Vagina (tissue), 2 donors: ENCODE results near the gene DAZAP1. TPM values are rescaled to one million over a fixed set of nuclear protein-coding genes. Genes with fewer than 3 reads are reported as not detected.

Source experiments
- DNase-seq, 2 donors: peaks; one replicate each; pipeline ENCODE4 v3.0.0-alpha.2; 2017; ENCODE audit errors: extremely low spot score in 2 of 2
- H3K27ac ChIP-seq: fragments of 200-600 bp; sonication (generic); one replicate; pipeline ENCODE4 v1.5.1; 2019
- H3K27me3 ChIP-seq: fragments of 200-600 bp; sonication (generic); one replicate; pipeline ENCODE4 v1.5.1; 2019
- H3K36me3 ChIP-seq, 2 donors: fragments of 200-600 bp; sonication (generic); one replicate each; pipeline ENCODE4 v1.5.1; 2017 to 2019
- H3K4me1 ChIP-seq: fragments of 200-600 bp; sonication (generic); one replicate; pipeline ENCODE4 v1.5.1; 2019
- H3K4me3 ChIP-seq, 2 donors: fragments of 200-600 bp; sonication (generic); 1 replicate in 1 of 2; 2 replicates in 1 of 2; pipeline ENCODE4 v1.5.1; 2016 to 2019
- H3K9me3 ChIP-seq: fragments of 200-600 bp; sonication (generic); one replicate; pipeline ENCODE4 v1.5.1; 2019
- POLR2A ChIP-seq, 2 donors: fragments of 450-650 bp; IDR thresholded peaks; one replicate each; pipeline ENCODE4 v1.6.1; 2017; ENCODE audit warnings: antibody characterized with exemption in 2 of 2, mild to moderate bottlenecking in 2 of 2, moderate library complexity in 2 of 2
- POLR2AphosphoS5 ChIP-seq, 2 donors: sonication (generic); formaldehyde crosslinking; IDR thresholded peaks; one replicate each; pipeline ENCODE4 v1.9.0; 2017; ENCODE audit warnings: antibody characterized with exemption in 2 of 2, mild to moderate bottlenecking in 2 of 2, low read depth in 1 of 2; ENCODE audit not compliant: insufficient read depth in 1 of 2
- intact Hi-C: fragments of 100-400 bp; cut with DNase I; formaldehyde crosslinking; loops from one replicate; pipeline ENCODE4 v1.15.1; 2023
- total RNA-seq: library from RNA; depleted of rRNA; stranded (reverse); fragments of >200 nt; gene quantifications from one replicate; pipeline ENCODE4 v1.2.3, GENCODE V29; 2016
- TF ChIP-seq, protein P1 (sequence below), 3 experiments: fragments of 450-650 bp in 2 of 3; fragments of 200-600 bp in 1 of 3; sonication (generic) in 1 of 3; IDR thresholded peaks; one replicate each; pipeline ENCODE4 v1.5.1; 2017 to 2019; ENCODE audit warnings: antibody characterized with exemption in 3 of 3, mild to moderate bottlenecking in 2 of 3, moderate library complexity in 2 of 3

The DAZAP1 gene
- total RNA-seq, 1 donor from 2014 or later: 29.7 TPM

DNA sequence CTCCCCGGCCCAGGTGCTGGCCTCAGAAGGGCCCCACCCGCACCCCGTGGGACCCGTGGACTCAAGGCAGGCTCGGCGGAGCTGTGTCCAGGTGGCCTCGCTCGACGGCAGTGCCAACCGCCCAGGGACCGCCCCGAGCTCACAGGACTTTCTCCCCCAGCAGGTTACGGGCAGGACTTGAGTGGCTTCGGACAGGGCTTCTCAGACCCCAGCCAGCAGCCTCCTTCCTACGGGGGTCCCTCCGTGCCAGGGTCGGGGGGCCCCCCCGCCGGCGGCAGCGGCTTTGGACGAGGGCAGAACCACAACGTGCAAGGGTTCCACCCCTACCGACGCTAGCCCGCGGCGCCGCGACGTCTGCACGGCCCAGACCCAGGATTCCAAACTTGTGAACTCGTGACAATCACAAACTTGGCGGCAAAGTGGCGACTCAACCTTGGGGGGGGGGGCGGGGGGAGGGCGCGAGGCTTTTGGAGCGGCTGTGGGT, 27.2 kb downstream of the DAZAP1 start:
- Histone ChIP-seq H3K36me3 (peaks cover 0 to 56% of the 10 kb centered on the region in 2 donors), H3K4me1 (peaks cover 15% of the 10 kb centered on the region), H3K4me3 (no peak overlapping the region), H3K27me3 (no peaks in the 10 kb centered on the region), H3K9me3 (no peaks in the 10 kb centered on the region), H3K27ac (no peak overlapping the region)
- no peak for DNase-seq
- intact Hi-C loops: no loop called here
- TF ChIP-seq POLR2A (IDR thresholded peaks at IDR 0.05): no peak
- no peak for TF ChIP-seq POLR2AphosphoS5 (IDR thresholded peaks at IDR 0.05; ENCODE audit: insufficient read depth in 1 of 2, low read depth in 1 of 2)
- TF ChIP-seq, protein P1, sequence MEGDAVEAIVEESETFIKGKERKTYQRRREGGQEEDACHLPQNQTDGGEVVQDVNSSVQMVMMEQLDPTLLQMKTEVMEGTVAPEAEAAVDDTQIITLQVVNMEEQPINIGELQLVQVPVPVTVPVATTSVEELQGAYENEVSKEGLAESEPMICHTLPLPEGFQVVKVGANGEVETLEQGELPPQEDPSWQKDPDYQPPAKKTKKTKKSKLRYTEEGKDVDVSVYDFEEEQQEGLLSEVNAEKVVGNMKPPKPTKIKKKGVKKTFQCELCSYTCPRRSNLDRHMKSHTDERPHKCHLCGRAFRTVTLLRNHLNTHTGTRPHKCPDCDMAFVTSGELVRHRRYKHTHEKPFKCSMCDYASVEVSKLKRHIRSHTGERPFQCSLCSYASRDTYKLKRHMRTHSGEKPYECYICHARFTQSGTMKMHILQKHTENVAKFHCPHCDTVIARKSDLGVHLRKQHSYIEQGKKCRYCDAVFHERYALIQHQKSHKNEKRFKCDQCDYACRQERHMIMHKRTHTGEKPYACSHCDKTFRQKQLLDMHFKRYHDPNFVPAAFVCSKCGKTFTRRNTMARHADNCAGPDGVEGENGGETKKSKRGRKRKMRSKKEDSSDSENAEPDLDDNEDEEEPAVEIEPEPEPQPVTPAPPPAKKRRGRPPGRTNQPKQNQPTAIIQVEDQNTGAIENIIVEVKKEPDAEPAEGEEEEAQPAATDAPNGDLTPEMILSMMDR (IDR thresholded peaks at IDR 0.05): no peak

DNA sequence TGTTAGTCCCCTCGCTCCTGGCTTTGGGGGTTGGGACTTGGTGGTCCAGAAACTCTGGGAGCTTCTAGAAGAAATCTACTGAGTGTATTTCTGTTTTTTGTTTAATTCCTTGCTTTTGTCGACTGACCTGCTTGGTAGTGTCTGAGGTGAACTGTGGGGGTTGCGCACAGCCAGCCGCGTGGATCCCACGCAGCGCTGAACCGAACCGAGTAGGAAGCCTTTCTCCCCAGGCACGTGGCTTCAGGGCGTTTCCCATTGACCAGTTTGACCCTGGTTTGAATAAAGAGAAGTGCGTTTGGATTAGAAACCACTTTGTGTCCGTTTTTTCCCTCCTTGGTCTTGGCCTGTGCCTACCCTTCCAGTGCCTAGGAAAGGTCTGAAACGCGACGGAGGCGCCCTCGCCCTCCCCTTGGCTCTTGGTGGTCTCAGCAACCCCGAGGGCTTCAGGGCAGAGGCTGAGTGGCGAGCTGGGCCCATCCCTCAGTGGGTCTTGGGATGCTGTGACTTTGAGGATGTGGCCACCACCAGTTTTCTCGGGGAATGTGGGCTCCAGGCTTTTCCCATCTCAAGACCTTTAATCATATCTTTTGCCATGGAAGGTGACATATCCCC, 28.1 kb downstream of the DAZAP1 start:
- H3K9me3 ChIP-seq: no peaks in the 10 kb centered on the region
- no peak overlapping the region for H3K27ac ChIP-seq
- no peak for DNase-seq
- H3K4me1 ChIP-seq: peaks cover 24% of the 10 kb centered on the region
- peaks cover 0 to 56% of the 10 kb centered on the region in 2 donors for H3K36me3 ChIP-seq
- no peak overlapping the region for H3K4me3 ChIP-seq
- TF ChIP-seq, protein P1 (IDR thresholded peaks at IDR 0.05): no peak
- no peak for TF ChIP-seq POLR2A (IDR thresholded peaks at IDR 0.05)
- no peak for TF ChIP-seq POLR2AphosphoS5 (IDR thresholded peaks at IDR 0.05; ENCODE audit: insufficient read depth in 1 of 2, low read depth in 1 of 2)
- H3K27me3 ChIP-seq: no peaks in the 10 kb centered on the region
- intact Hi-C loops: no loop called here

DNA sequence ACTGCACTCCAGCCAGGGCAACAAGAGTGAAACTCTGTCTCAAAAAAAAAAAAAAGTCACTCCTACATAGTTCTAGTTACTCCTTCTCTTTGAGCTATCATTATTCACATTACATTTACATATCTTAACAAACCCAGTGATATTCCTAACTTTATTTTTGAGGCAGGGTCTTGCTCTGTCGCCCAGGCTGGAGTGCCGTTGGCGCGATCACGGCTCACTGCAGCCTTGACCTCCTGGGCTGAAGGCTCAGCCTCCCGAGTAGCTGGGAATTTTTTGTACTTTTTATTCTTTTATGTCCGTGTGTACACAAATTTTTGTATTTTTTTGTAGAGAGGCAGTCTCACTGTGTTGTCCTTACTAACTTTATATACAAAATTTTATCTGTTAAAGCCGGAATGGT, 30.2 kb downstream of the DAZAP1 start:
- intact Hi-C loops: no loop called here
- peak overlapping the region; percentile 72 to 83 for H3K4me3 ChIP-seq
- peaks cover 0 to 61% of the 10 kb centered on the region in 2 donors for H3K36me3 ChIP-seq
- no peak overlapping the region for H3K27ac ChIP-seq
- no peaks in the 10 kb centered on the region for H3K27me3 ChIP-seq
- no peak for TF ChIP-seq POLR2A (IDR thresholded peaks at IDR 0.05)
- TF ChIP-seq, protein P1 (IDR thresholded peaks at IDR 0.05): no peak
- TF ChIP-seq POLR2AphosphoS5 (IDR thresholded peaks at IDR 0.05; ENCODE audit: insufficient read depth in 1 of 2, low read depth in 1 of 2): no peak
- H3K9me3 ChIP-seq: no peaks in the 10 kb centered on the region
- H3K4me1 ChIP-seq: peaks cover 33% of the 10 kb centered on the region
- DNase-seq: no peak

DNA sequence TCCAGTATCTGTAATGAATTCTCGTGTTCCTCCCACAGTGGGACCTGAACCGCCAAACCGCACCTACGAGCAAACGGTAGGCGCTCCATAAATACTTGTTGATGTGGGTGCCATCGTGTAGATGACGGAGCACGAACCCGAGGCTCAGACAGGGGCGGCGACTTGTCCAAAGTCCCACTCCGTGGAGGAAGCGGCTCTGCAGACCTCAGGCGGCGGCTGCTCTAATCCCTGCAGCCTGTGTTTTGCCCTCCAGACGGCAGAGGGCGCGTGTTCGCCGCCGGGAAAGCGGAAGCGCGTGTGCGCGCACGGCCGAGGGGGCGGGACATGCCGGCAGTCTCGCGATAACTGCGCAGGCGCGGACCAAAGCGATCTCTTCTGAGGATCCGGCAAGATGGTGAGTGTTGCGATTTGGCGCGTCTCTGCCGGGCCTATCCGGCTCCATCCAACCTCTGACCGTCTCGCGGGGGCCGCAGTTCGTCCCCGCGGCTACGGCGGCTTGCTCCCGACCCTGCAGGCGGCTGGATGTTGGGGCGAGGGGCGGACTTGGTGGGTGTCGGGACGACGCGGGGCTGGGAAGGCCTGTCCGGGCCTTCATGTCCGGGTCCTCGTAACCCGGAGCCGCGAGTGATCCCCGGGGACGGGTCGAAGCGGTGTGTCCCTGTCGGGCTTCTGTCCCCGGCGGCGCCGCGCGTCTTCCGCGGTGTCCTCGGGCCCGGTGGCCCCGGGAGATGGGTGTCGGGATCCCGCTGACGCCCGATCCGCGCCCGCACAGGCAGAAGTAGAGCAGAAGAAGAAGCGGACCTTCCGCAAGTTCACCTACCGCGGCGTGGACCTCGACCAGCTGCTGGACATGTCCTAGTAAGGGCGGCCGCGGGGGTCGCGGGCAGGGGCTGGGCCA, 30.9 kb downstream of the DAZAP1 start, which contains the start of gene RPS15:
Gene RPS15, plus strand, starts transcription at position 362 of the 898 bp plus-strand sequence. Its CDS starts 30 bp downstream, at position 392.
- H3K36me3 ChIP-seq: peaks cover 0 to 58% of the 10 kb centered on the region in 2 donors
- H3K27ac ChIP-seq: peak within 1 kb of the TSS; percentile 69
- TF ChIP-seq POLR2A (IDR thresholded peaks at IDR 0.05) (peak in 1 of 2 donors; percentile 86), POLR2AphosphoS5 (IDR thresholded peaks at IDR 0.05; ENCODE audit: insufficient read depth in 1 of 2, low read depth in 1 of 2) (peak; percentile 95 to 99)
- TF ChIP-seq, protein P1 (IDR thresholded peaks at IDR 0.05): peak; percentile 85 to 91 (median 87)
- peak within 1 kb of the TSS; percentile 72 to 83 for H3K4me3 ChIP-seq
- no peaks in the 10 kb centered on the region for H3K9me3 ChIP-seq
- peaks cover 33% of the 10 kb centered on the region for H3K4me1 ChIP-seq
- DNase-seq: peak in 1 of 2 donors; percentile 95
- no peaks in the 10 kb centered on the region for H3K27me3 ChIP-seq
- intact Hi-C loops: no loop called here
